B cell (primary cell): ENCODE data around the gene FAM184B. TPM values are rescaled to one million over a fixed set of nuclear protein-coding genes. Genes with fewer than 3 reads are reported as not detected.

Experiments
- ATAC-seq: fragments of 200-7000 bp; cut with Tn5 transposase; one replicate; pipeline ENCODE4 v1.10.0; 2021; ENCODE audit warnings: low read depth, mild to moderate bottlenecking, moderate number of reproducible peaks, moderate library complexity
- CTCF ChIA-PET: fragments of 350-600 bp; sonication (Branson Sonifier 250); formaldehyde crosslinking; loops from one replicate; lab custom pipeline; 2021; ENCODE audit warnings: antibody characterized with exemption, inconsistent platforms; lab: Charles Lee
- POLR2A ChIA-PET: fragments of 350-600 bp; sonication (Branson Sonifier 250); formaldehyde crosslinking; loops from one replicate; lab custom pipeline; 2021; ENCODE audit warnings: antibody characterized with exemption; lab: Charles Lee
- DNase-seq: peaks from one replicate; pipeline ENCODE4 v3.0.0; 2013
- H2AFZ ChIP-seq: 2 replicates; pipeline ENCODE4 v1.6.1; 2012; ENCODE audit warnings: mild to moderate bottlenecking, low read depth, low read length; ENCODE audit not compliant: insufficient read depth, poor library complexity, severe bottlenecking
- H3K27ac ChIP-seq, 2 donors: 1 replicate in 1 of 2; 2 replicates in 1 of 2; pipeline ENCODE4 v1.5.1; 2012 to 2013; ENCODE audit warnings: low read length in 2 of 2, mild to moderate bottlenecking in 2 of 2, moderate library complexity in 1 of 2
- H3K27me3 ChIP-seq, 4 experiments: fragments of 200-600 bp in 1 of 4; sonication (generic) in 1 of 4; replicated peaks in 1 of 4; 1 replicate in 2 of 4; 2 replicates in 2 of 4; pipeline versions ENCODE4 v1.6.1 to v1.7.0; 2013 to 2016; ENCODE audit warnings: low read length in 3 of 4, mild to moderate bottlenecking in 2 of 4, mixed read lengths in 1 of 4, moderate library complexity in 1 of 4; ENCODE audit not compliant: insufficient read depth in 4 of 4, control insufficient read depth in 3 of 4; ENCODE audit errors: control extremely low read depth in 1 of 4
- H3K36me3 ChIP-seq, 2 experiments: replicated peaks in 1 of 2; 1 replicate in 1 of 2; 2 replicates in 1 of 2; pipeline versions ENCODE4 v1.6.1 to v1.7.1; 2013; ENCODE audit warnings: low read length in 1 of 2; ENCODE audit not compliant: insufficient read depth in 2 of 2, control insufficient read depth in 1 of 2; ENCODE audit errors: control extremely low read depth in 1 of 2, extremely low read depth in 1 of 2
- H3K4me1 ChIP-seq, 2 donors: fragments of 200-600 bp in 1 of 2; sonication (generic) in 1 of 2; 1 replicate in 1 of 2; 2 replicates in 1 of 2; pipeline versions ENCODE4 v1.5.1 to v1.6.1; 2013 to 2017; ENCODE audit warnings: low read length in 2 of 2; ENCODE audit not compliant: control insufficient read depth in 2 of 2, insufficient read depth in 2 of 2
- H3K4me2 ChIP-seq: replicated peaks from 2 replicates; pipeline ENCODE3; 2012; ENCODE audit warnings: mild to moderate bottlenecking, low read depth, low read length; ENCODE audit not compliant: poor library complexity, severe bottlenecking
- H3K4me3 ChIP-seq, 5 experiments: fragments of 200-600 bp in 1 of 5; sonication (generic) in 1 of 5; 1 replicate in 3 of 5; 2 replicates in 2 of 5; pipeline versions ENCODE4 v1.5.1 to v1.7.0; 2011 to 2016; ENCODE audit warnings: low read length in 4 of 5, mild to moderate bottlenecking in 4 of 5, low read depth in 2 of 5, control low read depth in 1 of 5, moderate library complexity in 1 of 5; ENCODE audit not compliant: insufficient read depth in 1 of 5; ENCODE audit errors: control extremely low read depth in 1 of 5, extremely low read depth in 1 of 5
- H3K79me2 ChIP-seq: fragments of 200-600 bp; sonication (generic); one replicate; pipeline ENCODE4 v1.6.0; 2016; ENCODE audit warnings: low read length; ENCODE audit not compliant: control insufficient read depth, insufficient read depth
- H3K9ac ChIP-seq: fragments of 200-600 bp; sonication (generic); 2 replicates; pipeline ENCODE4 v1.6.1; 2017; ENCODE audit warnings: mild to moderate bottlenecking, low read length, moderate library complexity
- H3K9me3 ChIP-seq, 3 donors: one replicate each; pipeline versions ENCODE4 v1.6.1 to v1.7.1; 2013; ENCODE audit warnings: low read length in 2 of 3; ENCODE audit not compliant: control insufficient read depth in 2 of 3, insufficient read depth in 1 of 3; ENCODE audit errors: control extremely low read depth in 1 of 3
- H4K20me1 ChIP-seq: 2 replicates; pipeline ENCODE4 v1.6.0; 2012; ENCODE audit warnings: mild to moderate bottlenecking, low read length; ENCODE audit not compliant: insufficient read depth, control insufficient read depth, poor library complexity, severe bottlenecking
- H3K27ac Mint-ChIP-seq: one replicate; pipeline ENCODE4 v1.8.0; 2021; ENCODE audit warnings: mixed read lengths
- H3K27me3 Mint-ChIP-seq: one replicate; pipeline ENCODE4 v1.8.0; 2021; ENCODE audit warnings: mixed read lengths
- H3K4me1 Mint-ChIP-seq: one replicate; pipeline ENCODE4 v1.8.0; 2021; ENCODE audit warnings: mixed read lengths
- H3K4me3 Mint-ChIP-seq: one replicate; pipeline ENCODE4 v1.8.0; 2021; ENCODE audit warnings: mixed read lengths
- H3K9me3 Mint-ChIP-seq: one replicate; pipeline ENCODE4 v1.8.0; 2022; ENCODE audit warnings: mixed read lengths; ENCODE audit not compliant: insufficient read depth
- CTCF ChIP-seq: fragments of 200-600 bp; IDR thresholded peaks from one replicate; pipeline ENCODE4 v1.8.0; 2022; ENCODE audit warnings: antibody characterized with exemption, mild to moderate bottlenecking
- EZH2 ChIP-seq: IDR thresholded peaks from 2 replicates; pipeline ENCODE4 v1.6.1; 2012; ENCODE audit warnings: borderline replicate concordance, low read depth, mild to moderate bottlenecking, moderate library complexity, low read length; ENCODE audit not compliant: insufficient read depth, poor library complexity, severe bottlenecking
- WGBS: methylation state at CpG from one replicate; pipeline ENCODE4 v1.1.5; 2013; ENCODE audit warnings: missing lambda C conversion rate; ENCODE audit not compliant: insufficient coverage; 5-methylcytosine and 5-hydroxymethylcytosine counted together
- intact Hi-C: fragments of 100-400 bp; cut with micrococcal nuclease; formaldehyde crosslinking; loops from one replicate; pipeline ENCODE4 v1.10.0; 2022
- polyA plus RNA-seq: library from polyadenylated mRNA; depleted of rRNA; stranded (reverse); fragments of >200 nt; gene quantifications from 2 replicates; pipeline ENCODE4 v1.2.3, GENCODE V29; 2012
- total RNA-seq, 2 donors: library from RNA; stranded (reverse); fragments of 120-200 nt in 1 of 2; gene quantifications; 1 replicate in 1 of 2; 2 replicates in 1 of 2; pipeline versions ENCODE4 v1.2.3 to v1.2.4, GENCODE V29; 2013 to 2022

The FAM184B gene
- total and polyA plus RNA-seq, 2 donors (not counting 1 experiment from before 2014, with no cell fraction given): not detected

- CTCF ChIA-PET: interaction anchor here (1.1 kb wide), 1 partner anchor 98 kb away, joined by 3 read pairs; no protein-coding TSS in a partner anchor
- Mint-ChIP-seq H3K27ac (no peak overlapping the region), H3K4me1 (no peaks in the 10 kb centered on the region), H3K27me3 (peaks cover 4% of the 10 kb centered on the region), H3K9me3 (peaks cover 3% of the 10 kb centered on the region), H3K4me3 (no peak overlapping the region)
- Histone ChIP-seq H3K36me3 (no peaks in the 10 kb centered on the region), H3K4me2 (no peak overlapping the region), H3K27me3 (no peaks in the 10 kb centered on the region), H3K4me3 (no peak overlapping the region), H3K4me1 (no peaks in the 10 kb centered on the region), H3K27ac (no peak overlapping the region), H4K20me1 (no peaks in the 10 kb centered on the region), H3K79me2 (no peaks in the 10 kb centered on the region), H2AFZ (no peak overlapping the region), H3K9me3 (peaks cover 0 to 7% (median 0%) of the 10 kb centered on the region in 3 donors), H3K9ac (no peak overlapping the region)
- intact Hi-C loops: no loop called here
- ATAC-seq (no peak), DNase-seq (no peak)
- 9% methylated on average over 1 of the region's 3 CpGs for WGBS
- POLR2A ChIA-PET: no interaction called here
- TF ChIP-seq EZH2: no peak
- TF ChIP-seq CTCF: no peak
Observed at GRCh38 chr4:17646693-17647092, 134.7 kb downstream of the FAM184B start.

- POLR2A ChIA-PET: no interaction called here
- peaks cover 0 to 7% (median 0%) of the 10 kb centered on the region in 3 donors for H3K9me3 ChIP-seq
- H3K27me3 Mint-ChIP-seq: no peaks in the 10 kb centered on the region
- H3K4me1 ChIP-seq: no peaks in the 10 kb centered on the region
- ATAC-seq (no peak), DNase-seq (no peak)
- H3K4me1 Mint-ChIP-seq: no peaks in the 10 kb centered on the region
- H3K4me3 ChIP-seq: no peak overlapping the region
- H3K36me3 ChIP-seq: peaks cover 0 to 1% of the 10 kb centered on the region in 2 experiments
- H3K27me3 ChIP-seq: no peaks in the 10 kb centered on the region
- H3K27ac ChIP-seq: no peak overlapping the region
- CTCF ChIA-PET: no interaction called here
- no peak overlapping the region for H3K4me2 ChIP-seq
- no peak overlapping the region for H2AFZ ChIP-seq
- peaks cover 2% of the 10 kb centered on the region for H4K20me1 ChIP-seq
- no CpG with 5 or more reads among the region's 1 CpG for WGBS
- H3K27ac Mint-ChIP-seq: no peak overlapping the region
- intact Hi-C loops: no loop called here
- no peak for TF ChIP-seq CTCF
- TF ChIP-seq EZH2: no peak
- no peak overlapping the region for H3K4me3 Mint-ChIP-seq
- H3K79me2 ChIP-seq: no peaks in the 10 kb centered on the region
- H3K9me3 Mint-ChIP-seq: peaks cover 3% of the 10 kb centered on the region
- no peak overlapping the region for H3K9ac ChIP-seq
Observed at GRCh38 chr4:17642398-17642783, 139.0 kb downstream of the FAM184B start.
